ENCODE data around the gene EPS15. TPM values are rescaled to one million over a fixed set of nuclear protein-coding genes. Genes with fewer than 3 reads are reported as not detected.
"Not testable (repeated sequence)": the region's sequence is repeated elsewhere in the genome, so short reads cannot be mapped to it uniquely, and the experiment has no call there.

The EPS15 gene
- total RNA-seq, 4 donors from 2014 or later, result 53.5 to 106 (median 74.2) TPM

DNA sequence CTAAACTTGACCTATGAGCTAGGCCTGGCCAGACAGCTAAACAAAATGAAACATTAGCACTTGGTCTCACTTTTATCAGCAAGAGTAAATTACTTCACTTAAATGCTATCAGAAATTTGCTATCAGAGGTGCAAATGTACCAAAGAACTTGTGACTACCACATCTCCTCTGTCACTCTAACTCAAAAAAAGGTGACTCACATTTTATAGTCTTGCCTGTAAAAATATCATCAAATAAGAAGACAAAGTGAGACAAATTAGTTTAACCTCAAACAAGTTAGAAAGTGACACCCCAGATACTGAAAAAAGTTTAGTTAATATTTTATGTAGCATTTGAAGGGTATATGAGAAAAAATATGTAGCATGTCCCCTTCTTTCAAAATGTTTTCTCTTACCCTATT, 76.9 kb downstream of the EPS15 start:
- H3K9me3 ChIP-seq, result no peaks in the 10 kb centered on the region
- ATAC-seq, result no peak
- H3K27ac ChIP-seq, result no peak overlapping the region
- peaks cover 0 to 12% (median 0%) of the 10 kb centered on the region in 3 donors for H3K4me1 ChIP-seq
- H3K4me3 ChIP-seq, result no peak overlapping the region
- H3K36me3 ChIP-seq, result peaks cover 3 to 72% of the 10 kb centered on the region in 2 donors
- no peaks in the 10 kb centered on the region for H3K27me3 ChIP-seq
- TF ChIP-seq EP300 (IDR thresholded peaks at IDR 0.05) (no peak), POLR2A (IDR thresholded peaks at IDR 0.05) (no peak), POLR2AphosphoS5 (IDR thresholded peaks at IDR 0.05) (no peak)
- TF ChIP-seq, protein P1, sequence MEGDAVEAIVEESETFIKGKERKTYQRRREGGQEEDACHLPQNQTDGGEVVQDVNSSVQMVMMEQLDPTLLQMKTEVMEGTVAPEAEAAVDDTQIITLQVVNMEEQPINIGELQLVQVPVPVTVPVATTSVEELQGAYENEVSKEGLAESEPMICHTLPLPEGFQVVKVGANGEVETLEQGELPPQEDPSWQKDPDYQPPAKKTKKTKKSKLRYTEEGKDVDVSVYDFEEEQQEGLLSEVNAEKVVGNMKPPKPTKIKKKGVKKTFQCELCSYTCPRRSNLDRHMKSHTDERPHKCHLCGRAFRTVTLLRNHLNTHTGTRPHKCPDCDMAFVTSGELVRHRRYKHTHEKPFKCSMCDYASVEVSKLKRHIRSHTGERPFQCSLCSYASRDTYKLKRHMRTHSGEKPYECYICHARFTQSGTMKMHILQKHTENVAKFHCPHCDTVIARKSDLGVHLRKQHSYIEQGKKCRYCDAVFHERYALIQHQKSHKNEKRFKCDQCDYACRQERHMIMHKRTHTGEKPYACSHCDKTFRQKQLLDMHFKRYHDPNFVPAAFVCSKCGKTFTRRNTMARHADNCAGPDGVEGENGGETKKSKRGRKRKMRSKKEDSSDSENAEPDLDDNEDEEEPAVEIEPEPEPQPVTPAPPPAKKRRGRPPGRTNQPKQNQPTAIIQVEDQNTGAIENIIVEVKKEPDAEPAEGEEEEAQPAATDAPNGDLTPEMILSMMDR (IDR thresholded peaks at IDR 0.05), result no peak

DNA sequence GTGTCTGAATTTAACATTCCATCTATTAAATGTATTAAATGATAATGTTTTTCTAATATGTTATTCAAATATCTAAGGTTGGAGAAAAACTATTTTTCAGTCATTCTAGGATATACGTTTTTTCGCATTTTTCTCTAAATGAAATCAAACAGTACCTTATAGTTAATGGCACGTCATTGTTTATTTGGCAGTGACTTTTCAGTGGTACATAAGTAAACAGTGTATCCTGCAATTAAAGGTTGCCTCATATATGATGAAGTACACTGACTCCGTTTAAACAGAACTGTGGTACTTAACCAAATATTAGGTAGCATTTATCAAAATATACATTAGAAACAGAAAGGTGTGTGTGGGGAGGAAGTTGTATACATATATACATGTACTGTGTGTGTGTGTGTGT, 79.2 kb downstream of the EPS15 start:
- TF ChIP-seq POLR2AphosphoS5 (IDR thresholded peaks at IDR 0.05) (no peak), POLR2A (IDR thresholded peaks at IDR 0.05) (no peak), EP300 (IDR thresholded peaks at IDR 0.05) (no peak)
- TF ChIP-seq, protein P1 (IDR thresholded peaks at IDR 0.05), result no peak
- Histone ChIP-seq H3K27me3 (no peaks in the 10 kb centered on the region), H3K4me1 (peaks cover 0 to 3% (median 0%) of the 10 kb centered on the region in 3 donors), H3K36me3 (peaks cover 3 to 73% of the 10 kb centered on the region in 2 donors), H3K4me3 (no peak overlapping the region), H3K27ac (no peak overlapping the region), H3K9me3 (no peaks in the 10 kb centered on the region)
- ATAC-seq, result no peak
- WGBS, 2 donors (ENCODE audit: low coverage in 1 of 2), result 75 to 85% methylated on average over 4 of the region's 4 CpGs

DNA sequence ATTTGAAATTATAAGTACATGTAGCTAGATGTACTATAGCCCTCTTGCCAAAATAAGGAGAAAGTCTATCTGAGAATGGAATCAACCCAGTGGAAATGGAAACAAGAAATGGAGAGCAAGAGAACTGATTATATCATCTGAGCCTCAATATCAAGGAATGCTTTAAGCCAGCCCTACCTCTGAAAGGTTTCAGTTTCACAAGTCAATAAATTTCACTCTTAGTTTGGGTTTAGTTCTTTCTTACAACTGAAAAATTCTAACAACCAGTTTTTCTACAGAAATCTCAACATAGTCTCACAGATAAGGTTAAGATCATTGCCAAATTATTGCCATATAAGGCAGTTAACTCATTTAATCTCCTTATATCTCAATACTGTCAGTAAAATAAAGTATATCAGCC, 80.0 kb downstream of the EPS15 start:
- TF ChIP-seq POLR2AphosphoS5 (IDR thresholded peaks at IDR 0.05) (no peak), EP300 (IDR thresholded peaks at IDR 0.05) (no peak), POLR2A (IDR thresholded peaks at IDR 0.05) (no peak)
- TF ChIP-seq, protein P1 (IDR thresholded peaks at IDR 0.05), result no peak
- H3K9me3 ChIP-seq, result no peaks in the 10 kb centered on the region
- no peak for ATAC-seq
- peaks cover 3 to 73% of the 10 kb centered on the region in 2 donors for H3K36me3 ChIP-seq
- H3K4me1 ChIP-seq, result no peaks in the 10 kb centered on the region
- H3K27me3 ChIP-seq, result no peaks in the 10 kb centered on the region
- no peak overlapping the region for H3K27ac ChIP-seq
- no peak overlapping the region for H3K4me3 ChIP-seq

DNA sequence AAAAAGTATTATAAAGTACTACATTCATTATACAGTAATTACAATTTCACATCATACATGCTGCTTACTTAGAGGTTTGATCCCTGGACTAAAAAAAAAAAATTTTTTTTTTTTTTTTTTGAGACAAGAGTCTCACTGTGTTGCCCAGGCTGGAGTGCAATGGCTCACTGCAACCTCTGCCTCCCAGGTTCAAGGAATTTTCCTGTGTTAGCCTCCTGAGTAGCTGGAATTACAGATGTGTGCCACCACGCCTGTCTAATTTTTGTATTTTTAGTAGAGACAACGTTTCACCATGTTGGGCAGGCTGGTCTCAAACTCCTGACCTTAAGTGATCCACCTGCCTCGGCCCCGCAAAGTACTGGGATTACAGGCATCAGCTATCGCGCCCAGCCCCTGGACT, 81.7 kb downstream of the EPS15 start:
- peaks cover 3 to 80% of the 10 kb centered on the region in 2 donors for H3K36me3 ChIP-seq
- not testable (repeated sequence) for H3K9me3 ChIP-seq, H3K4me3 ChIP-seq, H3K4me1 ChIP-seq, H3K27ac ChIP-seq, ATAC-seq, H3K27me3 ChIP-seq
- WGBS, 2 donors (ENCODE audit: low coverage in 1 of 2), result 98% methylated on average over 6 of the region's 6 CpGs; no CpG with 5 or more reads in 1 of the 2 donors

DNA sequence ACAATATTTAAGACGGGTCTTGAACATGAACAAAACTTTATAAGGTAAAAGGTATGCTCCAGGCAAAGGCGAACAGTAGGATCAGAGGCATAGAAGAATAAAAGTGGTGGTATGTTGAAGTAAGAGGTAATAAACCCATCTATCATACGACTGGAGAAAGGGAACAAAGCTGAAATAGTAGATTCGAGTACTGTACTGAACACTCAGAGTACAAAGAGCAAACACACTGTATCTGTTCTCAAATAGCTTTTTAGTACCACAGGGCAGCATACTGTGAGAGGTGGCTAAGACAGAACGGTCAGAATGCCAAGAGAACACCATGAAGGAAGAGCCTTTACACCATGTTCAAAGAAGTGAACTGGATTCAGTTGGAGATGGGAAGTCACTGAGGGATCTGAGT, 83.2 kb downstream of the EPS15 start:
- TF ChIP-seq EP300 (IDR thresholded peaks at IDR 0.05) (no peak), POLR2A (IDR thresholded peaks at IDR 0.05) (no peak), POLR2AphosphoS5 (IDR thresholded peaks at IDR 0.05) (no peak)
- TF ChIP-seq, protein P1 (IDR thresholded peaks at IDR 0.05), result no peak
- no peak for ATAC-seq

More for the DNA sequence above, 83.2 kb downstream of the EPS15 start:
- H3K27ac ChIP-seq, result no peak overlapping the region
- H3K27me3 ChIP-seq, result no peaks in the 10 kb centered on the region
- peaks cover 0 to 4% (median 0%) of the 10 kb centered on the region in 3 donors for H3K4me1 ChIP-seq
- H3K36me3 ChIP-seq, result peaks cover 3 to 83% of the 10 kb centered on the region in 2 donors
- H3K4me3 ChIP-seq, result no peak overlapping the region
- WGBS, 2 donors (ENCODE audit: low coverage in 1 of 2), result 96 to 100% methylated on average over 2 to 5 of the region's 5 CpGs
- H3K9me3 ChIP-seq, result no peaks in the 10 kb centered on the region

All from gastroesophageal sphincter (tissue), 4 donors.